K562 (cell line): ENCODE measurements around the gene SAPCD1. TPM values are rescaled to one million over a fixed set of nuclear protein-coding genes. Genes with fewer than 3 reads are reported as not detected.

Experiments used
- ADNP ChIP-seq: fragments of 200-800 bp; sonication (Bioruptor generic); IDR thresholded peaks from 2 replicates; pipeline ENCODE4 v1.6.1; 2016; ENCODE audit warnings: missing genetic modification characterization, missing compliant biosample characterization
- DPF2 ChIP-seq: fragments of 450-650 bp; IDR thresholded peaks from 2 replicates; pipeline ENCODE4 v1.6.1; 2016
- NUFIP1 ChIP-seq: fragments of 450-650 bp; IDR thresholded peaks from 2 replicates; pipeline ENCODE4 v1.6.1; 2018; ENCODE audit not compliant: partially characterized antibody
- STAT6 ChIP-seq: sonication (generic); formaldehyde crosslinking; IDR thresholded peaks from 2 replicates; pipeline ENCODE4 v1.8.1; 2023; ENCODE audit warnings: mild to moderate bottlenecking, missing genetic modification reagents
- TSHZ1 ChIP-seq: fragments of 250-450 bp; sonication (Bioruptor Pico); IDR thresholded peaks from 2 replicates; pipeline ENCODE4 v1.4.0; 2020; ENCODE audit warnings: mild to moderate bottlenecking, moderate library complexity
- ZBTB9 ChIP-seq: fragments of 450-650 bp; formaldehyde crosslinking; IDR thresholded peaks from 2 replicates; pipeline ENCODE4 v1.4.0; 2020; ENCODE audit warnings: mild to moderate bottlenecking, moderate library complexity
- ZC3H4 ChIP-seq: sonication (generic); formaldehyde crosslinking; IDR thresholded peaks from 2 replicates; pipeline ENCODE4 v1.9.0; 2021; ENCODE audit warnings: missing genetic modification reagents, borderline replicate concordance
- ZNF217 ChIP-seq: sonication (generic); formaldehyde crosslinking; IDR thresholded peaks from 2 replicates; pipeline ENCODE4 v1.8.0; 2022; ENCODE audit warnings: mild to moderate bottlenecking, missing genetic modification reagents
- polyA plus RNA-seq, 8 experiments: library from polyadenylated mRNA; depleted of rRNA in 4 of 8; stranded (reverse) in 5 of 8; unstranded in 3 of 8; fragments of >200 nt; fragmentation: Nextera tagmentation in 2 of 8; fragmentation: Illumina TruSeq in 1 of 8; extraction: Ambion mirVana in 2 of 8; extraction: Trizol in 1 of 8; gene quantifications; 2 replicates each; pipeline versions ENCODE4 v1.2.1 to v1.2.3, GENCODE V29; 2011 to 2014; ENCODE audit warnings: inconsistent platforms in 1 of 8, missing spikeins in 1 of 8
- total RNA-seq, 7 experiments: library from RNA; depleted of rRNA in 6 of 7; stranded (reverse); fragments of >200 nt in 6 of 7; fragmentation: Illumina TruSeq in 2 of 7; extraction: Trizol in 2 of 7; gene quantifications; 2 replicates each; pipeline versions ENCODE4 v1.2.1 to v1.2.3, GENCODE V29; 2011 to 2021; ENCODE audit warnings: low replicate concordance in 1 of 7
- TF ChIP-seq, protein P1 (sequence below), 2 experiments: fragments of 450-650 bp in 1 of 2; sonication (generic) in 1 of 2; formaldehyde crosslinking in 1 of 2; IDR thresholded peaks; 2 replicates each; pipeline versions ENCODE4 v1.7.1 to v1.9.0; 2016 to 2022; ENCODE audit warnings: inconsistent platforms in 1 of 2, mild to moderate bottlenecking in 1 of 2, missing genetic modification reagents in 1 of 2

The SAPCD1 gene
- total and polyA plus RNA-seq, 9 of the 15 experiments (the other 6 are each of a cell fraction or from before 2014, with no cell fraction given): 2.6 to 30.2 (median 7.4) TPM

DNA sequence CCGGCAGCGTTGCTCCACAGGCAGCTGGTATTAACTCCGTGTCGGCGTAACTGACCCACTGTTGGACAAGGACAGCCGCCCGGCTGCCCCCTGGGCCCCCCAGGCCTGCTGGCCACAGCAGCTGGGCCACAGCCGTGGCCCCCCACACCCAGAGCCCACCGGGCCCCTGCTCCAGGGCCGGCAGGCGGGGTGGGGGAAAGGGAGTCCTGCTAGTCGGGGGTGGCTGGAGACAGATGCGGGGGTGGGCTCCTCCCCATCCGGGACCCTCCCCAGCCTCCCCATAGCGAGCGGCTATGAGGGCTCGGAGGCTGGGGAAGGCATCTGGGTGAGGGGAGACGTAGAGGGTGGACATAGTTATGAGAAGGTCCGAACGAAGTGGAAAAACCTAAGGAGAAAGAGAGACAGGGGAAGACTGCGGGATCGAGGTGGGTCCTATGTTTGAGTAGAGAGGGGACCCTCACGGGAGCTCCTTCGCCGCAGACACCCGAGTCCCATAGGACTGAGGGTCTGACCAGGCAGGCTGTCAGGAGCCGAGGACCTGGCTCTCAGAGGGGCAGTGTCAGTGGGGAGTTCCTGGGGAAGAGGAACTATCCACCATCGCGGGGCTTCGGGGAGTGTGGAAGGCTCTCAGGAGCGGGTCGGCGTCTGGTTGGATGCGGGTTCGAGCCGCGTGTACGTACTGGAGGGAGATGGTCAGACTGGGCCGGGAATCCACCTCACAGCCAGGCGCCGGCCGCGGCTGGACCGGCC, 32.6 kb downstream of the SAPCD1 start (continued):
- TF ChIP-seq TSHZ1 (CRISPR knock-in tag): peak; percentile 7; the same call in 1 of the 2 replicates
- TF ChIP-seq, protein P1, sequence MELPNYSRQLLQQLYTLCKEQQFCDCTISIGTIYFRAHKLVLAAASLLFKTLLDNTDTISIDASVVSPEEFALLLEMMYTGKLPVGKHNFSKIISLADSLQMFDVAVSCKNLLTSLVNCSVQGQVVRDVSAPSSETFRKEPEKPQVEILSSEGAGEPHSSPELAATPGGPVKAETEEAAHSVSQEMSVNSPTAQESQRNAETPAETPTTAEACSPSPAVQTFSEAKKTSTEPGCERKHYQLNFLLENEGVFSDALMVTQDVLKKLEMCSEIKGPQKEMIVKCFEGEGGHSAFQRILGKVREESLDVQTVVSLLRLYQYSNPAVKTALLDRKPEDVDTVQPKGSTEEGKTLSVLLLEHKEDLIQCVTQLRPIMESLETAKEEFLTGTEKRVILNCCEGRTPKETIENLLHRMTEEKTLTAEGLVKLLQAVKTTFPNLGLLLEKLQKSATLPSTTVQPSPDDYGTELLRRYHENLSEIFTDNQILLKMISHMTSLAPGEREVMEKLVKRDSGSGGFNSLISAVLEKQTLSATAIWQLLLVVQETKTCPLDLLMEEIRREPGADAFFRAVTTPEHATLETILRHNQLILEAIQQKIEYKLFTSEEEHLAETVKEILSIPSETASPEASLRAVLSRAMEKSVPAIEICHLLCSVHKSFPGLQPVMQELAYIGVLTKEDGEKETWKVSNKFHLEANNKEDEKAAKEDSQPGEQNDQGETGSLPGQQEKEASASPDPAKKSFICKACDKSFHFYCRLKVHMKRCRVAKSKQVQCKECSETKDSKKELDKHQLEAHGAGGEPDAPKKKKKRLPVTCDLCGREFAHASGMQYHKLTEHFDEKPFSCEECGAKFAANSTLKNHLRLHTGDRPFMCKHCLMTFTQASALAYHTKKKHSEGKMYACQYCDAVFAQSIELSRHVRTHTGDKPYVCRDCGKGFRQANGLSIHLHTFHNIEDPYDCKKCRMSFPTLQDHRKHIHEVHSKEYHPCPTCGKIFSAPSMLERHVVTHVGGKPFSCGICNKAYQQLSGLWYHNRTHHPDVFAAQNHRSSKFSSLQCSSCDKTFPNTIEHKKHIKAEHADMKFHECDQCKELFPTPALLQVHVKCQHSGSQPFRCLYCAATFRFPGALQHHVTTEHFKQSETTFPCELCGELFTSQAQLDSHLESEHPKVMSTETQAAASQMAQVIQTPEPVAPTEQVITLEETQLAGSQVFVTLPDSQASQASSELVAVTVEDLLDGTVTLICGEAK (IDR thresholded peaks at IDR 0.05): 0 out of 2 replicates have a peak, but pooled peaks have one; percentile 50
- TF ChIP-seq, protein P1 (CRISPR knock-in tag; IDR thresholded peaks at IDR 0.05): no peak
- TF ChIP-seq ZC3H4 (CRISPR knock-in tag): peak; percentile 89; the same call in 1 of the 2 replicates
- no peak for TF ChIP-seq ADNP (tag)
- TF ChIP-seq ZNF217 (CRISPR knock-in tag): 0 out of 2 replicates have a peak, but pooled peaks have one; percentile 55
- 0 out of 2 replicates have a peak, but pooled peaks have one; percentile 39 for TF ChIP-seq STAT6
- peak; percentile 70; the same call in 1 of the 2 replicates for TF ChIP-seq ZBTB9 (CRISPR knock-in tag)
- TF ChIP-seq DPF2: peak; percentile 17; the same call in 1 of the 2 replicates
- peak; percentile 41 for TF ChIP-seq NUFIP1
